SK-MEL-5 (cell line): Measurements from ENCODE around the gene CD83. TPM values are rescaled to one million over a fixed set of nuclear protein-coding genes. Genes with fewer than 3 reads are reported as not detected.

Experiments used
- DNase-seq: peaks from one replicate; pipeline ENCODE4 v3.0.0-alpha.2; 2016; ENCODE audit warnings: low read depth, low spot score
- in situ Hi-C: cut with HindIII; loops from 2 replicates; pipeline ENCODE4 v1.10.0; 2016; ENCODE audit warnings: low sequenced_read_pairs, high pct_unique_total_duplicates, low pct_unique_long_range_greater_than_20kb
- total RNA-seq: library from RNA; depleted of rRNA; stranded (reverse); fragments of >200 nt; shearing (Covaris generic); gene quantifications from 2 replicates; pipeline ENCODE4 v1.2.3, GENCODE V29; 2014

CD83 gene
- total RNA-seq, 1 experiment from 2014 or later = 43.5 TPM

GRCh38 chr6:14086701-14087100 is 30.9 kb upstream of the CD83 start:
- DNase-seq = no peak
- in situ Hi-C loops = no loop called here

DNA sequence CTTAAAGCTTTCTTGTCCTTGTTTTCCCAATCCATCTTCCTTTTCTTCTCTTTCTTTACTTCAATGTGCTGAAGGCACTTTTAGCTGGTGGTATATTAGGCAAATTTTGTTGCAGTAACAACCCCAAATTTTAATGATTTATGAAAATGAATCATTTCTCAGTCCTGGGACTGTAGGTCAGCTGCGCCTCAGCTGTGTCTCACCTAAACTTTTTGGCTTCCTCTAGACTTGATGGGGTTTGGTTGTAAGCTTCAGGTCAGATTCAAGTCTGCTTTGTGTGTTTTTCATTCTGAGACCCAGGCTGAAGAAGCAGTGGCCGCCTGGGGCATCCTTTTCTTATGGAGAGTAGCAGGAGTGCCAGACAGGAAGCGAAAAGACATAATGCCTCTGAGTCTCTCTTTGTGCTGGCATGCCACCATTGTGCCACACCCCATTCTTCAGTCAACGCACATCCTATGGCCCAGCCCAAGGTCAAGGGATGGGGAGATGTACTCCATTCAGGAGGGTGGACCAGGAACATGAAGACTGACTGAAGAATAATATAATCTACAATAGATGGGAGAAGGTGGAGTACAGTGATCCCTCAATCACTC is 28.9 kb upstream of the CD83 start:
- DNase-seq = peak; percentile 37
- in situ Hi-C loops = no loop called here

DNA sequence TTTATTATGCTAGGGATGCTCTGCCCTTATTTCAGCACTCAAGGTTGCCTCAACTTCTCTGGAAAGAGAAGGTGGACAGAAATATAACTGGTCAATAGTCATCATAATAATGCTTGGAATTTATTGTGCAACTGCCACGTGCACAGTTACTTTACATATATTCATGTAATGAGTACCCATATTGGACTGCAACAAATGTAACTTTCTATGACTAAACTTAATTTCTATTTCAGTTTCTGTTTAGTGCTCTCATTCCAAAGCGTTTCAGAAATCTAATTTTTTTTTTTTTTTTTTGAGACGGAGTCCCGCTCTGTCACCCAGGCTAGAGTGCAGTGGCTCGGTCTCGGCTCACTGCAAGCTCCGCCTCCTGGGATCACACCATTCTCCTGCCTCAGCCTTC is 28.3 kb upstream of the CD83 start:
- in situ Hi-C loops = no loop called here
- DNase-seq = no peak

- DNase-seq = no peak
- in situ Hi-C loops = no loop called here
Observed at GRCh38 chr6:14091339-14091978, 26.1 kb upstream of the CD83 start.

GRCh38 chr6:14092316-14092715 is 25.3 kb upstream of the CD83 start:
- DNase-seq = no peak
- in situ Hi-C loops = no loop called here

DNA sequence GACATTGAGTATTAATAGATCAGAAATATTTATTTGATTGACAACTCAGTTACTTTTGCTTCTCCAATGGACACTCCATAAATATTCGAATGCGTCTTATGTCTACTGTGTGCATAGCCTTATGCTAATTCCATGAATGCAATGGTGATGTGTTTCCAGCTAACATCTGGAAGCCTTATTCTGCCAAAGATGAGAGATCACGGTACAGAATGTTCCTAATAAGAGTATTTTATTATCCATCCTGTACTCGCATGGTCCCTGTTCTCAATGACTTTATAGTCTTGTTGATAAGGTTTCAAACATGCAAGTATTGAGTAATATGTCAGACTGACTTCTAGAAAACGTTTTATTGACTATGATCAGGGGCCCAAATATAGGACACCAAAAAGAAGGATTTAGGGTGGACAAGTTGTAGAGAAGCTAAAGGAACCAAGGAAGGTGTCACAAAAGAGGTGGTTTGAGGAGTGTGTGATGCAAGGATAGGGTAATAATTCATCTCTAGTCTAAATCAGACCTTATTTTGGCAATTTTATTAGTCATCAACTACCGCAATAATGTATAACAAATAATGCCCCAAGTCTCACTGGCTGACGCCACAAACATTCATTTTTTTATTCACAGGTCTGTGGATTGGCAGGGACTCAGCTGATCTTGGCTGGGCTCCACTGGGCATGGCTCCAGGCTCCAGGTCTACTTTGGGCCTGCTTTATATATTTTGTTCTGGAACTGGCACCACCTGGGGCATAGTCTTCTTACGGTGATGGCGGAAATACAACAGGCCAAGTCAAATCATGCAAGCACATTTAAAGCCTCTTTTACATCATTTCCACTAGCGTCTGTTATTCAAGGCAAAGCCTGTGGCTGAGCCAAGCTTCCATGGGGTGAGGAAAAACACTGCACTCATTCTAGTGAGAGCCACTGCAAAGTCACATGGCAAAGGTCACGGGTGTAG is 24.5 kb upstream of the CD83 start:
- in situ Hi-C loops = no loop called here
- DNase-seq = peak; percentile 97

GRCh38 chr6:14094721-14095120 is 22.9 kb upstream of the CD83 start:
- no peak for DNase-seq
- in situ Hi-C loops = no loop called here

DNA sequence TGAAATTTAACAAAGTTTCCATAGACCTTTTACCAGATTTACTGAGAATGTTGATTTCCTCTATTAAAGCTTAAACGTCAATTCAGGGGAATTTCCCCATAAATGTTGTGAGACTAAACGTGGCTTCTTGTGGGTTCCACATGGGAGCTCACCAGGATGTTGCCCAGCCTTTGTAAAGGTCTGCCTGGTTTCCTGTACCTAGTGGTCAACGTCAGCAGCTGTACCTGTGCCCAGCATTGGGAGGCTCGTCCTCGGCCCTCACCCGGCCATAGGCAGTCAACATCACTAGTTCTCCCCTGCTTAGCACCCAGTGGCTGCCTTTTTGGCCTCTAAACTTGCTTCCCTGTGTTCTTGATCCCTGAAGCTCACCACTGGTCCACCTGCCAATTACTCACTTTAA is 22.1 kb upstream of the CD83 start:
- in situ Hi-C loops = no loop called here
- DNase-seq = no peak

- in situ Hi-C loops = no loop called here
Observed at GRCh38 chr6:14100138-14100537, 17.4 kb upstream of the CD83 start.

GRCh38 chr6:14100966-14101365 is 16.6 kb upstream of the CD83 start:
- no peak for DNase-seq
- in situ Hi-C loops = no loop called here

More at GRCh38 chr6:14100138-14100537, 17.4 kb upstream of the CD83 start:
- DNase-seq = no peak

GRCh38 chr6:14102383-14102782 is 15.2 kb upstream of the CD83 start:
- no peak for DNase-seq
- in situ Hi-C loops = no loop called here

GRCh38 chr6:14105547-14105946 is 12.0 kb upstream of the CD83 start:
- in situ Hi-C loops = no loop called here

GRCh38 chr6:14107000-14107399 is 10.6 kb upstream of the CD83 start:
- in situ Hi-C loops = no loop called here
- DNase-seq = no peak

More at GRCh38 chr6:14105547-14105946, 12.0 kb upstream of the CD83 start:
- no peak for DNase-seq

DNA sequence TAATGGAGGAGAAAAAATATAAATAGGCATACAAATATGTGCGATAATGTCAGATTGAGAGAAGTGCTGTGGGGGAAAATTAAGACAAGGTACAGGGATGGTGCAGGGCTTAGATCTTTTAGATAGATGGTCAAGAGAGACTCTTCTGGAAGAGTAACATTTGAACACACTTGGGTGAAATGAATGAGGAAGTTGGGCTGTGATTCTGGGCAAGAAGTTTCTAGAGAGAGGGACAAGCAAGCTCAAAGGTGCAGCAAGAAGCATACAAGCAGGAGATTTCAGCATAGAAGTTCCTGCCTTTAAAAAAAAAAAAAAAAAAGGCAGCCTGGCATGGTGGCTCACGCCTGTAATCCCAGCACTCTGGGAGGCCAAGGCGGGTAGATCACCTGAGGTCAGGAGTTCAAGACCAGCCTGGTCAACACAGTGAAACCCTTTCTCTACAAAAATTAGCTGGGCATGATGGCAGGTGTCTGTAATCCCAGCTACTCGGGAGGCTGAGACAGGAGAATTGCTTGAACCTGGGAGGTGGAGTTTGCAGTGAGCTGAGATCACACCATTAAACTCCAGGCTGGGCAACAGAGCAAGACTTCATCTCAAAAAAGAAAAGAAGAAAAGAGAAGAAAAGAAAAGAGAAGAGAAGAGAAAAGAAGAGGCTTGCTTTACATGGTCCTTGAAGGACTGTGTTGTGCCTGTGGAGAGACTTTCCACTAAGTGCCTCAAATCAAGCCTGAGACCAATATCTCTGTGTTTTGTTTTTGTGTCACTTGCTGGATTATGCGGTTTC is 9.7 kb upstream of the CD83 start:
- no peak for DNase-seq
- in situ Hi-C loops = no loop called here

GRCh38 chr6:14108571-14109410 is 8.8 kb upstream of the CD83 start:
- DNase-seq = no peak

DNA sequence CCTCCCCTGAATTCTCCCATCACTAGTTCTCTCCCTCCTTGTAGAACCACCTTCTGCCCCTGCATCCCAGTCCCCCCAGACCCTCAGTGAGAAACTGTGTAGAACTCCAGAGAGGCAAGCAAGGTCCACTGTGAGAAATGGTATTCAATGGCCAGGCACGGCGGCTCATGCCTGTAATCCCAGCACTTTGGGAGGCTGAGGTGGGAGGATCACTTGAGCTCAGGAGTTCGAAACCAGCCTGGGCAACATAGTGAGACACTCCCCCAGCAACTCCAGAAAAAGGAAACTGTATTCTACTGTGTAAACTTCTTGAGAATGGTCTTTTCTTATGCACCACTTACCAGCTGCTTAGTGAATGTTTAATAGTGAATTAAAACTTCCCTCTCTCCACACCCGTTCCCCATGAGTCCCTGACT is 8.2 kb upstream of the CD83 start:
- DNase-seq = no peak
- in situ Hi-C loops = no loop called here

More at GRCh38 chr6:14108571-14109410, 8.8 kb upstream of the CD83 start:
- in situ Hi-C loops = no loop called here
